SU-DHL-6 (cell line): ENCODE data around the gene FSIP1.

Experiments used
- CTCF ChIP-seq: fragments of 200-600 bp; sonication (generic); IDR thresholded peaks from one replicate; pipeline ENCODE4 v1.5.1; 2017; ENCODE audit warnings: antibody characterized with exemption, mild to moderate bottlenecking, low read length, moderate library complexity; ENCODE audit not compliant: insufficient read depth, poor library complexity, severe bottlenecking
- EZH2phosphoT487 ChIP-seq: fragments of 200-600 bp; sonication (generic), shearing (Covaris generic); conservative IDR thresholded peaks from 2 replicates; pipeline ENCODE4 v1.6.1; 2018; ENCODE audit warnings: mild to moderate bottlenecking, antibody characterized with exemption, low read length, moderate library complexity, mixed read lengths

- TF ChIP-seq CTCF (no peak), EZH2phosphoT487 (no peak)
Observed at GRCh38 chr15:39808909-39809308, 26.3 kb upstream of the FSIP1 start.
